Thoracic aorta (tissue), 2 donors: ENCODE measurements around the gene BRI3. TPM values are rescaled to one million over a fixed set of nuclear protein-coding genes. Genes with fewer than 3 reads are reported as not detected.

Experiments
- ATAC-seq: fragments of 150-250 bp; one replicate; pipeline ENCODE4 v1.8.0; 2017; ENCODE audit warnings: low read depth; ENCODE audit not compliant: insufficient number of reproducible peaks, low FRiP score
- DNase-seq: peaks from one replicate; pipeline ENCODE4 v3.0.0-alpha.2; 2020; ENCODE audit warnings: low spot score
- H3K27ac ChIP-seq, 2 donors: fragments of 200-600 bp; sonication (generic); 1 replicate in 1 of 2; 2 replicates in 1 of 2; pipeline ENCODE4 v1.5.1; 2016; ENCODE audit warnings: mild to moderate bottlenecking in 2 of 2, moderate library complexity in 2 of 2
- H3K27me3 ChIP-seq: fragments of 200-600 bp; sonication (generic); replicated peaks from 2 replicates; pipeline ENCODE4 v1.6.0; 2016; ENCODE audit warnings: mild to moderate bottlenecking; ENCODE audit not compliant: insufficient read depth
- H3K36me3 ChIP-seq: fragments of 200-600 bp; sonication (generic); one replicate; pipeline ENCODE4 v1.5.1; 2016
- H3K4me1 ChIP-seq, 2 donors: fragments of 200-600 bp; sonication (generic); 1 replicate in 1 of 2; 2 replicates in 1 of 2; pipeline versions ENCODE4 v1.5.1 to v1.6.0; 2016; ENCODE audit warnings: low read depth in 2 of 2, mild to moderate bottlenecking in 1 of 2; ENCODE audit not compliant: control insufficient read depth in 1 of 2
- H3K4me3 ChIP-seq: fragments of 200-600 bp; sonication (generic); 2 replicates; pipeline ENCODE4 v1.5.1; 2016; ENCODE audit warnings: mild to moderate bottlenecking
- H3K9me3 ChIP-seq: fragments of 200-600 bp; sonication (generic); 2 replicates; pipeline ENCODE4 v1.5.1; 2016
- CTCF ChIP-seq: fragments of 200-600 bp; sonication (generic); IDR thresholded peaks from one replicate; pipeline ENCODE4 v1.5.1; 2019; ENCODE audit warnings: antibody characterized with exemption
- total RNA-seq, 2 donors: library from RNA; depleted of rRNA; stranded (reverse); fragments of >200 nt; gene quantifications; one replicate each; pipeline versions ENCODE4 v1.1.0 to v1.2.3, GENCODE V29; 2016

Gene BRI3
- total RNA-seq = 100 to 1,000 TPM in 1 of 2 donors, 10 to 100 TPM in 1; 95.1 to 104 TPM

- Histone ChIP-seq H3K4me1 (peaks cover 32 to 39% of the 10 kb centered on the region in 2 donors), H3K9me3 (no peaks in the 10 kb centered on the region), H3K27ac (peak within 1 kb of the TSS; percentile 97 to 98), H3K27me3 (no peaks in the 10 kb centered on the region), H3K36me3 (no peaks in the 10 kb centered on the region), H3K4me3 (peak within 1 kb of the TSS; percentile 97)
- TF ChIP-seq CTCF = no peak
- ATAC-seq (peak; percentile 71), DNase-seq (peak; percentile 77)
Measured at GRCh38 chr7:98280791-98281756, at the start of gene BRI3. TSS of gene BRI3 (plus strand) at chr7:98281686. CDS start at chr7:98281796, 110 bp downstream.

GRCh38 chr7:98232263-98232585 lies 49.3 kb upstream of the BRI3 start:
- Histone ChIP-seq H3K36me3 (peaks cover 10% of the 10 kb centered on the region), H3K4me1 (no peaks in the 10 kb centered on the region), H3K27me3 (no peaks in the 10 kb centered on the region), H3K9me3 (no peaks in the 10 kb centered on the region), H3K4me3 (no peak overlapping the region), H3K27ac (no peak overlapping the region)
- ATAC-seq (no peak), DNase-seq (no peak)
- no peak for TF ChIP-seq CTCF

GRCh38 chr7:98232799-98233198 lies 48.7 kb upstream of the BRI3 start:
- ATAC-seq (no peak), DNase-seq (no peak)
- Histone ChIP-seq H3K9me3 (no peaks in the 10 kb centered on the region), H3K4me3 (no peak overlapping the region), H3K27ac (no peak overlapping the region), H3K4me1 (no peaks in the 10 kb centered on the region), H3K27me3 (no peaks in the 10 kb centered on the region), H3K36me3 (peaks cover 13% of the 10 kb centered on the region)
- TF ChIP-seq CTCF = no peak

- Histone ChIP-seq H3K27me3 (no peaks in the 10 kb centered on the region), H3K36me3 (peaks cover 17% of the 10 kb centered on the region), H3K9me3 (no peaks in the 10 kb centered on the region), H3K27ac (no peak overlapping the region), H3K4me1 (no peaks in the 10 kb centered on the region), H3K4me3 (no peak overlapping the region)
- ATAC-seq (no peak), DNase-seq (no peak)
- no peak for TF ChIP-seq CTCF
Measured at GRCh38 chr7:98233219-98234070, 48.0 kb upstream of the BRI3 start.
